GM12875 (cell line): Measurements from ENCODE around the gene LRRC74B.
"Not testable (repeated sequence)": the region's sequence is repeated elsewhere in the genome, so short reads cannot be mapped to it uniquely, and the experiment has no call there.

Experiments used
- H3K4me3 ChIP-seq: one replicate; pipeline ENCODE4 v1.5.1; 2011; ENCODE audit warnings: low read depth, low read length, control low read depth
- CTCF ChIP-seq: IDR thresholded peaks from 2 replicates; pipeline ENCODE4 v1.5.1; 2011; ENCODE audit warnings: low read depth, mild to moderate bottlenecking, control low read depth, inconsistent platforms, low read length, moderate library complexity, borderline replicate concordance; ENCODE audit not compliant: insufficient read depth

Gene LRRC74B

GRCh38 chr22:21092797-21093554, 47.2 kb downstream of the LRRC74B start:
- H3K4me3 ChIP-seq, result no peak overlapping the region
- no peak for TF ChIP-seq CTCF

GRCh38 chr22:21093555-21094137, 47.9 kb downstream of the LRRC74B start:
- not testable (repeated sequence) for H3K4me3 ChIP-seq

GRCh38 chr22:21094911-21095772, 49.4 kb downstream of the LRRC74B start:
- no peak for TF ChIP-seq CTCF
- no peak overlapping the region for H3K4me3 ChIP-seq

GRCh38 chr22:21095773-21096107, 50.0 kb downstream of the LRRC74B start:
- no peak overlapping the region for H3K4me3 ChIP-seq
- no peak for TF ChIP-seq CTCF

- not testable (repeated sequence) for H3K4me3 ChIP-seq
Measured at GRCh38 chr22:21096878-21097277, 51.1 kb downstream of the LRRC74B start.

GRCh38 chr22:21098099-21098671, 52.4 kb downstream of the LRRC74B start:
- H3K4me3 ChIP-seq, result no peak overlapping the region
- no peak for TF ChIP-seq CTCF

GRCh38 chr22:21099578-21099977, 53.8 kb downstream of the LRRC74B start:
- no peak for TF ChIP-seq CTCF

More at GRCh38 chr22:21099578-21099977, 53.8 kb downstream of the LRRC74B start:
- H3K4me3 ChIP-seq, result no peak overlapping the region
